SK-N-DZ (cell line): ENCODE measurements around the gene TBC1D1.
A peak's percentile ranks its signal among the peaks of the same experiment; 100 is the strongest.

Experiments used
- DNase-seq: peaks from one replicate; pipeline ENCODE4 v3.0.0-alpha.2; 2015; ENCODE audit warnings: low spot score

The TBC1D1 gene

DNA sequence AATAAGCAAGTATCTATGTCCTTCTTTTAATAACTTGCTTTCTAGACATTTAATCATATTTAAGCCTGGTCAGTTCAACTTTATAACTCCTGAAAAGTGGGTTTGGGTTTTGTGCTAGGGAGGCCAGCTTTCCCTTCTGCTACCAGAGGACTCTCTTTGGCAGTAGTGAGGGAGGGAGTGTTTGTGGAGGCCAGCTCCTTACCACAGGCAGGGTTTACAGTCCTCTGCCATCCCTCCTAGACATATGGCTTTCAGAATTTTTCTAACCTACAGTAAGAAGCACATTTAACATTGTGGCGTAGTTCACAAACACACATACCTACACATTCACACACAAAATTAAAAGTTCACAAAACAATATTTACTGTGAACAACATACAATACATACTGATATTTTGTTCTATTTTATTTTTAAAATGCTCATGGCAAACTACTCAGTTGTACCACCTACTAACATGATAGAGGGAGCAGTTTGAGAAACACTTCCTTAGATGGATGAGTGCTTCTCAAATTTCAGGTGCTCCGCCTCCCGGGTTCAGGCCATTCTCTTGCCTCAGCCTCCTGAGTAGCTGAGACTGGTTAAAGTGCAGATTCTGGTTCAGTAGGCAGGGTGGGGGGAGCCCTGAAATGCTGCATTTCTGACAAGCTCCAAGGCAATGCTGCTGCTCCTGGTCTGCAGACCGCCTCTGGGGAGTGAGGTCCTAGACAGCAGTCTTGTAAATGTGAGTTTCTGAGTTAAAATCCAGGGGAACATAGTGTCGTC, 156.0 kb downstream of the TBC1D1 start:
- no peak for DNase-seq

DNA sequence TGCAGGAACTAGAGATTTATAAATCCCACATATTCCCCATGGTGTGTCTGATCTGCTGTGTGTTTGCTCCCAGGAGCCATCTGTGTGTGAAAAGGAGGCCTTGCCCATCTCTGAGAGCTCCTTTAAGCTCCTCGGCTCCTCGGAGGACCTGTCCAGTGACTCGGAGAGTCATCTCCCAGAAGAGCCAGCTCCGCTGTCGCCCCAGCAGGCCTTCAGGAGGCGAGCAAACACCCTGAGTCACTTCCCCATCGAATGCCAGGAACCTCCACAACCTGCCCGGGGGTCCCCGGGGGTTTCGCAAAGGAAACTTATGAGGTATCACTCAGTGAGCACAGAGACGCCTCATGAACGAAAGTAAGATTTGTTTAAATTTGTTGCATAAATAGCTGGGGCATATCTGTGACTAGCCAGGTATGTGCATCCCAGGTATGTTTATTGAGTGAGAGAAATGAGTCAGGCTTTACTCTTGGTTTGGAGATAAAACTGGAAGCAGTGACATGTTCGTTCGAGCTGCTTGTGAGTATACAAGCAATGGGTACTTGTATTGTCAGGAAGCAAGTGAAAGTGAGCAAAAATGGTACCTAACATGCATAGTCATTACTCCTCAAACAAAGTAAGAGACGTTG, 158.8 kb downstream of the TBC1D1 start:
- no peak for DNase-seq

DNA sequence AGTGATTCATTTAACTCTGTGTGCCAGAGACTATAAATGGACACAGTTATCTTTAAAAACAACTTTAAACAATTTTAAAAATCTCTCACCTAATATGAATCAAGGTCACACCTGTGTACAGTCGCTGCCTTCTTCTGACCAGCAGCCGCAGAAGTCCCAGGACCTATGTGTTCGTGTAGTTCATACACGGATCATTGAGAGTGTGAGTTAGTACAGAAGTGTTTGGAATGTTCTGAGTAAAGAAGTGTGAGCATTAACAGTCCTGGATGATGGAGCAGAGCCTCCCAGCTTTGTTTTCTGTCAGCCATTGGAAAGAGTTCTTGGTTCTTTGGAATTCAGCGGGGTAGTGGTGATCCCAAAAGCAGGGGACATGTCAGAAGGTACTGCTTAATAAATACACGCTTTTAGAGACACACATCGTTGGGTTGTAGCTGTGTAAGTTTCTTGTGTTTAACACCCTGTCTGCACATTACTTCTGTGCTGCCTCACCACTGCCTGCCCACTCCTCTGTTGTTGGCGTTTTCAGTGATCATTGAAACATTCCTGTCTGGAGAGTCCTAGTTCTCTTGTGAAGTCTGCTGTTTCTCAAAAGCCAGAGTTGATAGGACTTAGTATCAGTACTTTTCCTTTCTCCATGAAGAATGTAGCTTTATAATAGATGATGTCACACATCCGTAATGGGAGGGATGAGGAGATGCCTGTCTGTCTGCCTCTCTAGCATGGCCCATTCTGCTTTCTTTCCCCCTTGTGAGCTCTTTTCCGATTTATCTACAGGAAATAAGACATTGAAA, 159.9 kb downstream of the TBC1D1 start:
- no peak for DNase-seq

- DNase-seq: no peak
These were observed 164.7 kb downstream of the TBC1D1 start for GRCh38 chr4:38055566-38055965.

DNA sequence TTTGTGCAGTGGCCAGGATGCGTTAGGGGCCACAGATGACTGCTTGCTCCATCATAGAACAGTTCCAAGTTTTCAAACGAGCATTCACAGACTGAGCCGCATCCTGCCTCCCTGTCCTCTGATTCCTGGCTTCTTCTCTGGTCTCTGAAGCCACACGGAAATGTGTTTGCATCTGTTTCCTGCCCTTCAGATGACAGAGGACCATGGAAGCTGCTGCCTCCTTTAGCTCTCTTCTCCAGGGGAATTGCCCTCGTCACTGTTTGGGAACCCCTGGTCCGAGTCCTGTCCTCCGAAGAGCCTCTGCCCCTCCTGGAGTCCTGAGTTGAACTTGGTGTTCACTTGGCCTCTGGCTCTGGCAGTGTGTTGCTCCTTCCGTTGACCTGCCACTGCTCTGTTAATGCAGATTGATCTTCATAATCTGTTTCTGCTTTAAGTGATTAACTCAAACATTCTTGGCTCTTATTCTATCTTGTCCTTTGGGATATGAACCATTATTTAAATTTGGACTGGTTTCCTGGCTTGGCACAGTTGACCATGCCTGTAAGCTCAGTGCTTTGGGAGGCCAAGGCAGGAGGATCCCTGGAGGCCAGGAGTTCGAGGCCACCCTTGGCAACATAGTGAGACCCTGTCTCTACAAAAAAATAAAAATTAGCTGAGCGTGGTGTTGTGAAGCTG, 165.3 kb downstream of the TBC1D1 start:
- no peak for DNase-seq

GRCh38 chr4:38058151-38058550, 167.3 kb downstream of the TBC1D1 start:
- peak; percentile 54 for DNase-seq

GRCh38 chr4:38060829-38061431, 170.0 kb downstream of the TBC1D1 start:
- DNase-seq: peak; percentile 83

DNA sequence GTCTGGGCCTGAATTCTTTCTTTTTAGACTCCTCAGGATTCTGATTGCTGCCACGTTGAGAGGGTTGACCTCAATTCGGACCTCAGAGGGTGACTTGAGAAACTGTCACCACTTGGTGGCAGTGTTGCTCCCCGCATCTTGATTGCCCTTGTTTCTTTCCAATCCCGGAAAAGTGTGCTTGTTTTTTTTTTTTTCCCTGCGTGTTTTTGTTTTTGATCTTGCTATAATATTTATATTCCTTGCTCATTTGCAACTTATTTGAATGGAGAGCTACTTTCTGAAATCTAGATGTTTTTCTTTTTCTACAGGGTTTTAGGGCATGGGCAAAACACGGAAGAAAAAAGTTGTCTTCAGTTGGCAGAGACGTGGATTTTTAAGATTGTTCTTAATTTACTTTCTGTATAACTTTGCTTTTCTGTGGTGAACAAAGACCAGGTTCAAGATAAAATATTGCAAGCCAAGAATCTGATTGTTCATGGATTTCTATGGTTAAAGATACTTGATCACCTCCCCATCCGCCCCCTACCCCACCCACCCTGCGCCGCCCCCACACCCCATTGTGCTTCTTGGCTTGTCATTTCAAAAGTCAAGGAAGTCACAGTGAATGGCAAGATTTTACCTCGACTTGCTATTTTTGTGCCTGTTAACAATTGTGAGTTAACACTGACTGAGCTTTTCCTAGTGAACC, 171.3 kb downstream of the TBC1D1 start:
- DNase-seq: peak; percentile 69

GRCh38 chr4:38062776-38063097, 171.9 kb downstream of the TBC1D1 start:
- DNase-seq: no peak

- no peak for DNase-seq
These were observed 174.3 kb downstream of the TBC1D1 start for GRCh38 chr4:38065176-38065575.

DNA sequence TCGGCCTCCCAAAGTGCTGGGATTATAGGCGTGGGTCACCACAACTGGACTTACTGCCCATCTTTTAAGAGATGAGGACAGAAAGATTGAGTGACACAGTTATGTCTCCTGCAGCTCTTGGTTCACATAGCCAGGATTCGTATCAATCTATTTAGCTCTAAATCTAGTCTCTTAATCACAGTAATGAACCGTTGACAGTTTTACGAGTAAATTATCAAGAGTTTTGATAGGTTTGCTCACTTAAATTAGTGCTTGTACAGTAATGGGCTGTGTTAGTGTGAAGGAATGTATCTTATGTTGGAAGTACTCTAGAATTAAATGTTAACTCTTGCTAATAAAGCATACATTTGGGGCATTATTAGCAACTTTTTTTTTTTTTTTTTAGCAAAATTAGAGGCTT, 175.0 kb downstream of the TBC1D1 start:
- DNase-seq: no peak

DNA sequence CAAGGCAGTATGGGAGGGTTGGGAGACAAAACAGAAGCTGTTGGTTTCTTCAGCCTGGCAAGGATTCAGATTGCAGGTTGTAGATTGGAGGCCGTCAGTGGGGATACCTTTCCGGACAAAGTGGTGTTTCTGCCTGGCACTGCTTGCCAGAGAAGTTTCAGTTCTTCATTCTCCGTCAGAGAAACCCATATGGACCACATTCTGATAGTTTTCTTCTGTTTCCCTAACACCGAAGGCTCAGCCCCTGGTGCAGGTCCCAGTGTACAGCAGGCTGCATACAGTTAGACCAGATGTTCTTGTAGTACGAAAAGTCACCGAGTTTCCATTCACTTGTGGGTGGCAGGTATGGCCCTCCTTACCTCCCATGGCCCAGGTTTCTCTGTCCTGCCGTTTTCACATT, 176.6 kb downstream of the TBC1D1 start:
- no peak for DNase-seq

DNA sequence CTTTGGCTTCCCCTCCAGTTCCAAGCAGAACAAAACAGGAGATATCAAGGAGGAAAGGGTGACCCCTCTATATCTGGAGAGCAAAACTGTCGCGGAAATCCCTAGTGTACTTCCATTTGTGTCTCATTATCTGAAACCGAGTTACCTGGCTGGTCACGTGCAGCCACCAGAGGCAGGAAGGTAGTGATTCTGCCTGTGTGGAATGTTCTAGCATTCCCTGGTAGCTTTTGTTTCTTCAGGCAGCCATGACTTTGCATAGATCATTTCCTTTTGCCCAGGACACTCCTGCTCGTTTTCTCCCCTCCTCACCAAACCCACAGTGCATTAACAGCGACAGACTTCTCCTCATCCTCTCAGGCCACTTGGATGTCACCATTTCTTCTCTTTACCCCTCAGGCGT, 177.2 kb downstream of the TBC1D1 start:
- no peak for DNase-seq

DNA sequence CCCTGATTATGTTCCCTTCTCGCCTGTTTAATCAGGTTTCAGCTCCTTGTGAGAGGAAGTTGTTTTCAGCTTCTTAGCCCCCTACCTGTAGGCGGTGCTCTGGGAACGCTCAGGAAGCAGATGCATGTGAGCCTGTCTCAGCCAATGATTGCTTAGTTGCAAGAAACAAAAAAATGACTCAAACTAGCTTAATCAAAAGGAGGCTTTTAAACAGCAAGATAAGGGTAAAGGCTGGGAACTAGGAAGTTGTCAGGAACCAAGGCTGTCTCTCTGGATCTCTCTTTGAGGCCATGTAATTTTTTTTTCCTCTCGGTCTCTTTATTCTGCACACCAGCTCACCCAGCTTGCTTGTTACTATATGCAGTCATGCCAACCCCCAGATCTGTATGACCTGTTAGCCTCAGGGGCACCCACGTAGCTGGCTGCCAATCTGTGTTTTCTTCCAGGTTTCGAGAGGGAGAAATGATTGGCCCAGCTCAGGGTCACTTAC, 178.4 kb downstream of the TBC1D1 start:
- no peak for DNase-seq

- DNase-seq: no peak
These were observed 181.0 kb downstream of the TBC1D1 start for GRCh38 chr4:38071801-38072431.

GRCh38 chr4:38072578-38072977, 181.7 kb downstream of the TBC1D1 start:
- no peak for DNase-seq

DNA sequence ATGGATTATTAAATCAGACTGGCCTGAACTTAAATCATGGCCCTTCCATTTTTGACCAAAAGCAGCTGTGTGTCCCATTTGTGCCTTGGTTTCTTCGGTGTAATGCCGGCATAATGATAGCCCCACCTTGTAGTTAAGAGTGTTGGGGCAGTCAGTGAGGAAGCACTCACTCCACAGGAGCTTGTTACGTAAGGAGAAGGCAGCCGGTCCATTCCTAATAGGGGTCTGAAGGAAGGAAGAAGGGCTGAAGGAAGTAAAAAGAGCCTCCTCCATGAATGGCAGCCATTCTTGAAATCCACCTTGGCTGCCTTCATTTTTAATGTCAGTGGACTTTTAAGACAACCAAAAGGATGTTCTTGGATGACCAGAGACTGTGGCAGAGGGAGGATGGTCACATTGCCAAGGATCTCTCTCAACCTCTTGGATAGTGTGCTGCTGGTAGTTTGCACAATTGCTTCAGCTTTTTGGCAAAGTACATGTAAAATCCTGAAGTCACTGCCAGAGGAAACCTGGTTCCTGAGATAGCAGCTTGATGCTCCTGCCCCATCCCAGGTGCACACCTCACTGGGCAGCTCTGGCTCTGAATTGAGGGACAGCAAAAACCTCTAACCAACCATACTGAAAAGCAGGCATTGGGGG, 182.8 kb downstream of the TBC1D1 start:
- DNase-seq: no peak

DNA sequence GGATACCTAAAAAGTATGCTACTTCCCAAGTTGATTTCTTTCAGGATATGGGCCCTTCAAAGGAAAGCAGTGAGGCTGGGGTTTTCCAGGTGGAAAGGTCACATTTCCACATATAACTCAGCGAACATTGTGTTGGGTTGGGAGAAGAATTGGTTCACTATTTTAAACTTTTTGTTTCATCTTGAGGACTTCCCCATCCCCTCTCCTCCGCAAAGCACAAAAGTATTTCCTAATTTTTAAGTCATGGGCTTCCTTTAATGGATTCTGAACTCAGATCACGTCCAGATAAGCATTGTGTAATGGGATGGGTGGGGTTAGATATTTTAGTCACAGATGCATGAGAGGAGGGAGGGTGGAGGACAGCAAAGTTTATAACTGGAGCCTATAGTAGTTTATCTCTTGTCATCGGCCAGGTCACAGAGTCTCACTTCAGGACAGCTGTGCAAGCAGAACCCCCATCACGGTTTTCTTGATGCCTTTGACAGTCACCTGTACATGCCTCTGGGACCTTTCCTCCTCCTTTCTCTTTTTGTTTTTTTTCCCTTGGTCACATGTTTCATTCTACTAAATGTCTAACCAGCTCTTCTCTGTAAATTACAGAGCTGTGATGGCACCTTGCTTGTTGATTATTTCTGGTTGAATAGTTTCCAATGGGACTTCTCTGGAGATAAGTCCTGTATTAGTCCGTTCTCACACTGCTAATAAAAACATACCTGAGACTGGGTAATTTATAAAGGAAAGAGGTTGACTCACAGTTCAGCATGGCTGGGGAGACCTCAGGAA, 184.7 kb downstream of the TBC1D1 start:
- no peak for DNase-seq

DNA sequence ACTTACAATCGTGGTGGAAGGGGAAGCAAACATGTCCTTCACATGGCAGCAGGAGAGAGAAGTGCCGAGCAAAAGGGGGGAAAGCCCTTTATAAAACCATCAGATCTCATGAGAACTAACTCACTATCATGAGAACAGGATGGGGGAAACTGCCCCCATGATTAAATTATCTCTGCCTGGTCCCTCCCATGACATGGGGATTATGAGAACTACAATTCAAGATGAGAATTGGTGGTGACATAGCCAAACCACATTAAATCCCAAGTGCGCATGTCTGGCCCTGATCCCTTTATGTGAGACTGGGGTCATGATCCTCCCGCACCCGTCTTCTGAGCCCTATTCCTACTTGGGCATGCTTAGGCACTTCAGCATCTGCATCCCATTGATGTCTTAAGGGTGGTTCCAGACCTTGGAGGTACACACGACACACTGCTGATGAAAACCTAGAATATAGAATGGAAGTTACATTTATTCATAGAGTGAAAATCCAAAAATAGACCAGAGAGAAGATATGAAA, 185.3 kb downstream of the TBC1D1 start:
- no peak for DNase-seq
